ACC112 (cell line): ENCODE results near the gene PDE2A.

Source experiments
- H2AFZ ChIP-seq: fragments of 200-600 bp; sonication (generic); one replicate; pipeline ENCODE4 v1.6.0; 2017; ENCODE audit warnings: antibody characterized with exemption, low read length; ENCODE audit not compliant: unreplicated experiment
- H3K27ac ChIP-seq: fragments of 200-600 bp; sonication (generic); 2 replicates; pipeline ENCODE4 v1.5.1; 2014; ENCODE audit warnings: low read depth, mild to moderate bottlenecking, antibody characterized with exemption, low read length, moderate library complexity
- H3K27me3 ChIP-seq: fragments of 200-600 bp; sonication (generic); 2 replicates; pipeline ENCODE4 v1.6.1; 2014; ENCODE audit warnings: mild to moderate bottlenecking, antibody characterized with exemption, low read length, moderate library complexity, mixed read lengths; ENCODE audit not compliant: insufficient read depth
- H3K36me3 ChIP-seq: fragments of 200-600 bp; sonication (generic); 2 replicates; pipeline ENCODE4 v1.6.1; 2016; ENCODE audit warnings: mild to moderate bottlenecking, antibody characterized with exemption, low read length, moderate library complexity, mixed read lengths; ENCODE audit not compliant: insufficient read depth
- H3K4me1 ChIP-seq: fragments of 200-600 bp; sonication (generic); one replicate; pipeline ENCODE4 v1.6.1; 2016; ENCODE audit warnings: low read length, mixed read lengths; ENCODE audit not compliant: insufficient read depth, unreplicated experiment, control insufficient read depth
- H3K4me3 ChIP-seq: fragments of 200-600 bp; sonication (generic); 2 replicates; pipeline ENCODE4 v1.5.1; 2014; ENCODE audit warnings: mild to moderate bottlenecking, low read depth, low read length
- H3K79me2 ChIP-seq: fragments of 200-600 bp; sonication (generic); one replicate; pipeline ENCODE4 v1.6.0; 2016; ENCODE audit warnings: low read length; ENCODE audit not compliant: control insufficient read depth, unreplicated experiment, insufficient read depth

Gene PDE2A

DNA sequence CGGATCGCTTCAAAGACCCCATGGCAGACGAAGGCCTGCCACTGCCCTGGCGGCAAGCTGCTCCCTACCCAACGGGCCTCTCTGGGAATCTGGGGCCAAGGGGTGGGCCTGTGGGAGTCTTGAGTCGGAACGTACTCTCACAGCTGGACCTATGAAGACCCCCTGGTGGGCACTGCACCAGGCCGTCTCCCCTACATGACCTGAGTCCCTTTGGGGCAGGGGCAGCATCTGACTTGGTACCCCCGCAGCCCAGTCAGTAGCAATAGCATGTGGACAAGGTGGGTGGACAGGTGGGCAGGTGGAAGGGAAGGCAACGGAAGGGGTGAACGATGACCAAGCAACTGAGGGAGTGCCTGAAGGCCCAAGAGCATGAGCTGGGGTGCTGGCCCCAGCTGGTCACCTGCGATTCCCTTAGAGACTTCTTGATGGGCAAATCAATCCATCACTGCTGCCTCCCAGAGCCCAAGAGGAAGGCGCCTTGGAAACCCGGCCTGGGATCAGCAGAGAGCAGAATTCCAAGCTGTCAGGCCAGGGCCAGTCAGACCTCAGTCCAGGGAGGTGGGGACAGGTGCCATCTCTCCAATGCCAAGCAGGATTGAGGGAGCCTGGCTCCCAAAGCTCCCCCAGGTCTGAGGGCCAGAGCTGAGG is 42.7 kb upstream of the PDE2A start:
- no peak overlapping the region for H3K27ac ChIP-seq
- no peaks in the 10 kb centered on the region for H3K27me3 ChIP-seq
- peaks cover 60% of the 10 kb centered on the region for H3K79me2 ChIP-seq
- H3K4me3 ChIP-seq = no peak overlapping the region
- no peaks in the 10 kb centered on the region; the same call in 1 of the 2 replicates for H3K36me3 ChIP-seq
- H2AFZ ChIP-seq = no peak overlapping the region
- H3K4me1 ChIP-seq = peaks cover 22% of the 10 kb centered on the region

DNA sequence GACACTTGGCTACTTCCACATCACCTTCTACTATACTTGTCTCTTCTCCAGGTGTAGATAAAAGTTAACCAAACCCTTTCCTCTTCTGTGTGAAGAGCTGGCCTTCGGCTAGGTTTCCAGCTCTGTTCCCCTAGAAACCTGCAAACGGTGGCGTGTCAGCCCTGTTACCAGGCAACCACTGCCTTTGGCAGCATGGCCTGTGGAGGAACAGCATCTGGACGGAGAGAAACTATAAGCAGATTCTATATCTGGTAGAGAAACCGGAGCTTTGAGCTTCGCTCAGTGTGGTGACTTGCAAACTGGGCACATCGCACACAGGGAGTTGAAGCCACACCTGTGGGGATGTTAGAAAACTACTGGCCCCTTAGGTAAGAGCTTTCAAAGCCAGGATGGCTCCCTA is 42.1 kb upstream of the PDE2A start:
- no peak overlapping the region for H3K27ac ChIP-seq
- H2AFZ ChIP-seq = no peak overlapping the region
- no peak overlapping the region for H3K4me3 ChIP-seq
- no peaks in the 10 kb centered on the region; the same call in 1 of the 2 replicates for H3K36me3 ChIP-seq
- no peaks in the 10 kb centered on the region for H3K27me3 ChIP-seq
- peaks cover 54% of the 10 kb centered on the region for H3K79me2 ChIP-seq
- peaks cover 21% of the 10 kb centered on the region for H3K4me1 ChIP-seq

GRCh38 chr11:72712841-72713240 is 38.6 kb upstream of the PDE2A start:
- no peaks in the 10 kb centered on the region for H3K4me1 ChIP-seq
- H3K79me2 ChIP-seq = peaks cover 21% of the 10 kb centered on the region
- H3K27ac ChIP-seq = no peak overlapping the region
- no peak overlapping the region for H3K4me3 ChIP-seq
- no peaks in the 10 kb centered on the region for H3K36me3 ChIP-seq
- H3K27me3 ChIP-seq = no peaks in the 10 kb centered on the region
- no peak overlapping the region for H2AFZ ChIP-seq

GRCh38 chr11:72712168-72712751 is 38.0 kb upstream of the PDE2A start:
- Histone ChIP-seq H3K4me3 (no peak overlapping the region), H2AFZ (no peak overlapping the region), H3K4me1 (no peaks in the 10 kb centered on the region), H3K79me2 (peaks cover 15% of the 10 kb centered on the region), H3K27ac (no peak overlapping the region), H3K36me3 (no peaks in the 10 kb centered on the region), H3K27me3 (no peaks in the 10 kb centered on the region)

DNA sequence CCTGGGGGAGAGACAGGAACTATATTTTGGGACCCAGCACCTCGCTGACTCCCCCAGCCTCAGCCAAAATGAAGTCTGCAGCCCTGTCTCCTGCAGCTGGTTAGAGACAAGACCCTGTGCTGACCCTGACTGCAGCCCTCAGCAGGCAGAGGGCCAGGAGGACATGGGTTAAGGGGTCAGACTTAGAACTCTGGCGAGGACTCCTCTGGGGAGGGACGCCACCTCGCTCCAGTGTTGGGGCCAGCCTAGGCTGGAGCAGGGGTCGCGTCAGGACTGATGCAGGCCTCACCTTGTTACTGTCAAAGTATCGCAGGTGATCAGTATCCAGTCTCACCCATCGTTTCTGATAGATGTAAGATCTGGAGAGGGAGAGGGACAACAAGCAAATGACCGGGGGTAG is 36.9 kb upstream of the PDE2A start:
- peaks cover 5% of the 10 kb centered on the region for H3K79me2 ChIP-seq
- no peaks in the 10 kb centered on the region for H3K27me3 ChIP-seq
- H3K4me3 ChIP-seq = no peak overlapping the region
- H3K4me1 ChIP-seq = no peaks in the 10 kb centered on the region
- no peak overlapping the region for H3K27ac ChIP-seq
- no peaks in the 10 kb centered on the region for H3K36me3 ChIP-seq
- H2AFZ ChIP-seq = no peak overlapping the region

GRCh38 chr11:72710278-72710677 is 36.1 kb upstream of the PDE2A start:
- Histone ChIP-seq H3K79me2 (peaks cover 5% of the 10 kb centered on the region), H3K4me3 (no peak overlapping the region), H3K27ac (no peak overlapping the region), H3K4me1 (no peaks in the 10 kb centered on the region), H2AFZ (no peak overlapping the region), H3K27me3 (no peaks in the 10 kb centered on the region), H3K36me3 (no peaks in the 10 kb centered on the region)

- Histone ChIP-seq H3K36me3 (no peaks in the 10 kb centered on the region; the same call in 1 of the 2 replicates), H3K27me3 (no peaks in the 10 kb centered on the region), H3K4me1 (no peaks in the 10 kb centered on the region), H3K4me3 (no peak overlapping the region), H3K27ac (no peak overlapping the region), H3K79me2 (peaks cover 5% of the 10 kb centered on the region), H2AFZ (no peak overlapping the region)
Measured at GRCh38 chr11:72709478-72710238, 35.4 kb upstream of the PDE2A start.

GRCh38 chr11:72707032-72707431 is 32.8 kb upstream of the PDE2A start:
- Histone ChIP-seq H3K4me3 (no peak overlapping the region), H2AFZ (no peak overlapping the region), H3K4me1 (peaks cover 13% of the 10 kb centered on the region), H3K27ac (no peak overlapping the region), H3K27me3 (no peaks in the 10 kb centered on the region), H3K36me3 (no peaks in the 10 kb centered on the region; the same call in 1 of the 2 replicates), H3K79me2 (no peaks in the 10 kb centered on the region)

DNA sequence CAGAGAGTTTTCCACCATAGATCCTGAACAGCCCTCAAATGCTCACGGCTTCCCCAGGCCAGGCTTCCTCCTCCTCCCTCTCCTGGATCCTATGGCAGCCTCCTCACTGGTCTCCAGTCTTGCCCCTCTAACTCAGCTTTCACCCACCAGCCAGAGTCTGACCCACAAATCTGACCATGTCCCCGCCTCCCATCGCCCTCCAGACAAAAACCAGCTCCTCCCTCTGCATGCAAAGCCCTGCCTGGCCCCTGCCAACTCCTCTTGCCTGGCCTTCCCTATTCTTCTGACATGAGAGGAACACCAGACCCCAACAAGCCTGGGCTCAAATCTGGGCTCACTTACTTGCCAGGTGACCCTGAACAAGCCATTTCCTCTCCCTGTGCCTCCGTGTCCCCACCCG is 32.4 kb upstream of the PDE2A start:
- Histone ChIP-seq H2AFZ (no peak overlapping the region), H3K36me3 (no peaks in the 10 kb centered on the region; the same call in 1 of the 2 replicates), H3K4me1 (peaks cover 13% of the 10 kb centered on the region), H3K79me2 (no peaks in the 10 kb centered on the region), H3K27me3 (no peaks in the 10 kb centered on the region), H3K4me3 (no peak overlapping the region), H3K27ac (no peak overlapping the region)

DNA sequence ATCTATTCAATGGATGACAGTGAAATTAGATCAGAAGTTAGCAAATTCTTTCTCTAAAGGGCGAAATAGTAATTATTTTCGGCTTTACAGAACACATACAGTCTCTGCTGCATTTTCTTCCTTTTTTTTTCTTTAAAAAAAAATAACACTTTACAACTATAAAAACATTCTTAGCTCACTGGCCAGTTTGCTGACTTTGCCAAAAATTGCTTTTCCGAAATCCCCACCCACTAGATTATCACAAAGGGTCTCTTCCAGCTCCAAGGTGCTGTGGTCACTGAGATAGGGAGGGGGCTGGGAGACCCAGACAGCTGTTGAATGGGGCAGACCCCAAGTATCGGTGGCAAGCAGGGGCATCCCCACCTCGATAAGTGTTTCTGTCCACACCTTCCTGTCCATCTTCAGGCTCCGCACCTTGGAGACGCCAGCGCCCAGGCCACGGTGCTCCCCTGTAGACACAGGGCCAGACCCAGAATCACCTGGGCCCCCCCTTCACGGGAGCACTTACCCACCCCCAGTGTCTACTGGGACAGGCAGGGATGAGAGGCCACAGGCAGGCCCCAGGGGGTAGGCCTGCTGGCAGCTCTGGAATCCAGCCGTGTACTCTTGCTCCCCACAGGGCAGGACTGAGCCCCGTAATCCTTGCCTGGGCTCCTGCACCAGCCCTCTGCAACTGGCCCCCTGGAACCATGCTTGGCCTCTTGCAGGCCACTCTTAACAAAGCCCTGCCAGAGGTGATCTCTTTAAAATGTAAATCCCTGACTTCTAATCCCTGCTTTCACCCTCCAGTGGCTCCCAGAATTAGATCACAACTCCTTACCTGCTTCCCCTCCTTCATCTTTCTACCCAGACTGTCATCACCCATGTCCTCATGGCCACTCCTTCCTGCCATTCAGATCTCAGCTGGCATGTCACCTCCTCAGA is 31.5 kb upstream of the PDE2A start:
- Histone ChIP-seq H3K79me2 (no peaks in the 10 kb centered on the region), H3K4me1 (peaks cover 13% of the 10 kb centered on the region), H3K4me3 (no peak overlapping the region), H3K27ac (no peak overlapping the region), H2AFZ (no peak overlapping the region), H3K27me3 (no peaks in the 10 kb centered on the region), H3K36me3 (peaks cover 4% of the 10 kb centered on the region; the same call in 1 of the 2 replicates)
